HCT116 (cell line): ENCODE measurements around the gene ALOX5AP.

ENCODE experiments used
- ATF3 ChIP-seq: IDR thresholded peaks from 2 replicates; pipeline ENCODE4 v1.6.1; 2012
- CBX3 ChIP-seq: IDR thresholded peaks from 2 replicates; pipeline ENCODE4 v1.6.1; 2012; ENCODE audit warnings: low read depth
- CTCF ChIP-seq, 3 experiments: fragments of 200-600 bp in 1 of 3; sonication (generic) in 1 of 3; IDR thresholded peaks in 2 of 3; conservative IDR thresholded peaks in 1 of 3; 2 replicates each; pipeline ENCODE4 v1.5.1; 2012 to 2017; ENCODE audit warnings: low read depth in 2 of 3, low read length in 2 of 3, antibody characterized with exemption in 1 of 3, borderline replicate concordance in 1 of 3, control low read depth in 1 of 3, mild to moderate bottlenecking in 1 of 3, mixed read lengths in 1 of 3, mixed run types in 1 of 3, moderate library complexity in 1 of 3; ENCODE audit not compliant: insufficient read depth in 1 of 3
- EGR1 ChIP-seq: IDR thresholded peaks from 2 replicates; pipeline ENCODE4 v1.6.1; 2012; ENCODE audit warnings: low read depth
- ELF1 ChIP-seq: IDR thresholded peaks from 2 replicates; pipeline ENCODE4 v1.6.1; 2012; ENCODE audit warnings: low read depth, borderline replicate concordance
- EZH2phosphoT487 ChIP-seq: fragments of 200-600 bp; IDR thresholded peaks from 2 replicates; pipeline ENCODE4 v1.6.1; 2018; ENCODE audit warnings: antibody characterized with exemption, borderline replicate concordance
- MAX ChIP-seq: IDR thresholded peaks from 2 replicates; pipeline ENCODE4 v1.6.1; 2012
- POLR2A ChIP-seq: IDR thresholded peaks from 2 replicates; pipeline ENCODE4 v1.7.0; 2011; ENCODE audit warnings: borderline replicate concordance; ENCODE audit not compliant: insufficient read depth, insufficient read length; ENCODE audit errors: extremely low read depth
- POLR2AphosphoS5 ChIP-seq: IDR thresholded peaks from 2 replicates; pipeline ENCODE4 v1.6.1; 2011; ENCODE audit warnings: mild to moderate bottlenecking, low read depth, low read length, moderate library complexity
- RAD21 ChIP-seq: IDR thresholded peaks from 2 replicates; pipeline ENCODE4 v1.6.1; 2012; ENCODE audit warnings: low read depth, mild to moderate bottlenecking
- REST ChIP-seq: IDR thresholded peaks from 2 replicates; pipeline ENCODE4 v1.6.1; 2012; ENCODE audit warnings: low read depth
- SIN3A ChIP-seq: IDR thresholded peaks from 2 replicates; pipeline ENCODE4 v1.6.1; 2012; ENCODE audit warnings: low read depth
- SRF ChIP-seq: IDR thresholded peaks from 2 replicates; pipeline ENCODE4 v1.6.1; 2012; ENCODE audit warnings: low read depth
- TCF7L2 ChIP-seq: IDR thresholded peaks from 2 replicates; pipeline ENCODE4 v1.7.0; 2011; ENCODE audit warnings: borderline replicate concordance, inconsistent platforms; ENCODE audit not compliant: insufficient read depth, insufficient read length; ENCODE audit errors: extremely low read depth

- TF ChIP-seq SIN3A (no peak), CTCF (IDR thresholded peaks at IDR 0.05 in 2 of 3, conservative IDR thresholded peaks at IDR 0.05 in 1 of 3; ENCODE audit: borderline replicate concordance in 1 of 3, insufficient read depth in 1 of 3, low read depth in 2 of 3, low read length in 2 of 3) (no peak), POLR2A (no peak), EZH2phosphoT487 (no peak), REST (no peak), MAX (no peak), POLR2AphosphoS5 (no peak), ATF3 (no peak), RAD21 (no peak), TCF7L2 (no peak), EGR1 (no peak), SRF (no peak), CBX3 (no peak), ELF1 (no peak)
Observed at GRCh38 chr13:30786648-30787047, 51.3 kb downstream of the ALOX5AP start.
